ENCODE results near the gene WWC2. TPM values are rescaled to one million over a fixed set of nuclear protein-coding genes. Genes with fewer than 3 reads are reported as not detected.

The WWC2 gene
- total RNA-seq, 1 donor, result 100 TPM

DNA sequence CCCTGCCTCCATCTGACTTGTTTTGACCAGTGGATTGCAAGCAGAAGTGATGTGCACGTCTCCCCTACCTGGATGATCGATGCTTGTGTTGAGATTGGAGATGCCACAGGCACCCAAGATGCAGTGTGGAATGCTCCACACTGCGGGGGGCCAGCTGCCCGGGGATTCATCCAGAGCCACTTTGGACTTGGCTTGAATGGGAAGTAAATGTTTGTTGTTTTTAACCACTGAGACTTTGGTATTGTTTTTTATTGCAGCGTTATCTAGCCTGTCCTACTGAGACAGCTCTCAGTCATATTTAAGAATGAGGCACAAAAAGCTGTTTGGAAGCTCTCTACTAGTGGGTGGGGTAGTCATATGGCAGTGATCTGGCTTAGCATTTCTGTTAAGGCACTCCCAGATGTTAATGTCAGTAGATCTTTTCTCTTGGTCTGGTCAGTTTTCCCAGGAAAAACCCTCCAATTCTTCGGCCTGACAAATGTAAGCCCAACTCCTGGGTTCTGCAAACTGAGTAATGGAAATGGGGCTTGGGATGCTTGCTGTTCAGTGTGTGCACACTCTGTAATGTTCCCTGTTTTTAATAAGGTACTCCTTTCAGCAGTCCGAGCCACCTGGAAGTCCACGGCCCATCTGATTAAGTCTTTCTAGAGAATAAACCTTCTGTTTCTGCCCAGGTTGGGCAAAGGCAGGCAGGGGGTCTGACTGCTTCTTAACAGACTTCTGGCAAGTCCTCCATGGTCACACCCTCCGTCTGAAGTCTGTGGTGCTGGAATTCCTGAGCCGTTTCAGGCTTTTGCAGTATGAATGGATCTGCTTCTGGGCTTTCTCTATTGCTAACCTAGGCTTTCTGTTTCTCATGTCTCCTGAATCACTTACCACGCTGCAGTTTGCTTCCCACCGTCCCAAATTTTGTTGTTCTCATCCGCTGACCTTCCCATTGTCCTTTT lies 74.8 kb downstream of the WWC2 start:
- H3K4me3 ChIP-seq (ENCODE audit: low read depth, low read length), result no peak overlapping the region

DNA sequence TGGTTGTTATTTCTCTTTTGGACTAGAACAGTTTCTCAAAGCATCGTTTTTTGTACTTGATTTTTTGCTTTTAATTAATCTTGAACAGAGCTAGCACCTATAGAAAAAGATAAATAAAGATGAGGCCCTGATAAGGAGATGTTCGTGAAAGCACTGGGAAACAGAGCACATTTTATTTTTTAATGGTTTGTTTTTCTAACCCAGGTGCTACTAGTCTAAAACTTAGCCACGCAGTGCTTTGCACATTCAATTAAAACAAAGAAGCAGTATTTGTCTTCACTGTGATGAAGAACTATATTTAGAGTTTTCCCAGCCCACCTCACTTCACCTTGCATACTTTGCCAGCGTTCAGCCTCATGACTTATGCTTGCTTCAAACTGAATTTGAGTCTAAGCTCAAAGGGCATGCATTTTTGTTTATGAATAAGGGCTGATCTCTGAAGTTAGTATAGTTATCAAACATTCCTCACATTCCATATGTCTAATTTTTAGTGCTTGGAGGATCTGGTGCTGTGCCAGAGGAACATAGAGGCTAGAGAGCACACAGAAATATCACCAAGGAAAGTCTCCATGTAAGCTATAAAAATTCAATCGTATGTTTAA lies 76.7 kb downstream of the WWC2 start:
- TF ChIP-seq CTCF (IDR thresholded peaks at IDR 0.05; ENCODE audit: insufficient read depth, low read depth, low read length), result no peak

More for the DNA sequence above, 74.8 kb downstream of the WWC2 start:
- no peak for TF ChIP-seq CTCF (IDR thresholded peaks at IDR 0.05; ENCODE audit: insufficient read depth, low read depth, low read length)
- no peak for DNase-seq (ENCODE audit: low read depth)

DNA sequence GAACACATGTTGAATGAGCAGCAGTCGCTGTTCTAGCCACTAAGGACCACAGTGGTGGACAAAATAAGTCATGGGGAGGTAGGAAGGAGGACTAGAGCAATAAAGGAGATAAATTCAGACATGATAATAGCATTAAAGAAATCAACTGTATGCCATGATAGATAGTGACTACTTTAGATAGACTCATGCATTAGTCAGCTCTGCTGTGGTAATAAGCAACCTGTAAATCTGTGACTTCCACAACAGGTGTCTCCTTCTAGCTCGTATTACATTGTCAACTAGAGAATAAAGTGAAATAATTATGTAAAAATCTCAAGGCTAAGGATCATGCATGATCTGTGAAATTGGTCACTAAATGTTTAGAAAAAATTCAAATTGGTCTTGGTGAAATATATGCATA lies 77.9 kb downstream of the WWC2 start:
- DNase-seq (ENCODE audit: low read depth), result no peak
- H3K4me3 ChIP-seq (ENCODE audit: low read depth, low read length), result no peak overlapping the region
- no peak for TF ChIP-seq CTCF (IDR thresholded peaks at IDR 0.05; ENCODE audit: insufficient read depth, low read depth, low read length)

More for the DNA sequence above, 76.7 kb downstream of the WWC2 start:
- no peak overlapping the region for H3K4me3 ChIP-seq (ENCODE audit: low read depth, low read length)
- DNase-seq (ENCODE audit: low read depth), result no peak

DNA sequence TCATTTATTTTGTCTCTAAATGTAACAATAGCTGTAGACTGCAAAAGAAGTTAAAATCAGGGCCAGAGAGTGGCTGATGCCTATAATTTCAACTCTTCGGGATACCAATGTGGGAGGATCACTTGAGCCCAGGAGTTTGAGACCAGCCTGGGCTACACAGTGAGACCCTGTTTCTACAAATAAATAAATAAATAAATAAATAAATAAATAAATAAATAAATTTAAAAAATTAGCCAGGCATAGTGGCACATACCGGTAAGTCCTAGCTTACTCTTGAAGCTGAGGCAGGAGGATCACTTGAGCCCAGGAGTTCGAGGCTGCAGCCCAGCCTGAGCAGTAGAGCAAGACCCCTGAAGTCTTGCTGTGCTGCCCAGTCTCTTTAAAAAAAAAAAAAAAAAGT lies 79.1 kb downstream of the WWC2 start:
- H3K4me3 ChIP-seq (ENCODE audit: low read depth, low read length), result no peak overlapping the region
- no peak for DNase-seq (ENCODE audit: low read depth)
- no peak for TF ChIP-seq CTCF (IDR thresholded peaks at IDR 0.05; ENCODE audit: insufficient read depth, low read depth, low read length)

- no peak for DNase-seq (ENCODE audit: low read depth)
- H3K4me3 ChIP-seq (ENCODE audit: low read depth, low read length), result no peak overlapping the region
- TF ChIP-seq CTCF (IDR thresholded peaks at IDR 0.05; ENCODE audit: insufficient read depth, low read depth, low read length), result no peak
Observed at GRCh38 chr4:183180096-183180495, 81.0 kb downstream of the WWC2 start.

GRCh38 chr4:183180621-183181020 lies 81.6 kb downstream of the WWC2 start:
- no peak for DNase-seq (ENCODE audit: low read depth)
- TF ChIP-seq CTCF (IDR thresholded peaks at IDR 0.05; ENCODE audit: insufficient read depth, low read depth, low read length), result no peak
- H3K4me3 ChIP-seq (ENCODE audit: low read depth, low read length), result no peak overlapping the region

Data from fibroblast of villous mesenchyme (primary cell).